Activated T-cell treated with anti-CD3 and anti-CD28 coated beads, Interleukin-2, amount 50 U/mL, for 24 hours (primary cell): Measurements from ENCODE around the gene N4BP2L2.

ENCODE experiments used
- DNase-seq: peaks from one replicate; pipeline ENCODE4 v3.0.0-alpha.2; 2020
- H3K27ac Mint-ChIP-seq: 2 replicates; pipeline ENCODE4 v1.8.0; 2020; ENCODE audit warnings: mild to moderate bottlenecking, mixed read lengths
- H3K27me3 Mint-ChIP-seq: 2 replicates; pipeline ENCODE4 v1.8.0; 2020; ENCODE audit warnings: mixed read lengths
- H3K36me3 Mint-ChIP-seq: 2 replicates; pipeline ENCODE4 v1.8.0; 2020; ENCODE audit warnings: low read depth, mixed read lengths
- H3K4me1 Mint-ChIP-seq: 2 replicates; pipeline ENCODE4 v1.8.0; 2020; ENCODE audit warnings: low read depth, mixed read lengths
- H3K4me3 Mint-ChIP-seq: 2 replicates; pipeline ENCODE4 v1.8.0; 2020; ENCODE audit warnings: mild to moderate bottlenecking, moderate library complexity, mixed read lengths
- H3K9me3 Mint-ChIP-seq: 2 replicates; pipeline ENCODE4 v1.8.0; 2020; ENCODE audit warnings: mixed read lengths

Gene N4BP2L2

DNA sequence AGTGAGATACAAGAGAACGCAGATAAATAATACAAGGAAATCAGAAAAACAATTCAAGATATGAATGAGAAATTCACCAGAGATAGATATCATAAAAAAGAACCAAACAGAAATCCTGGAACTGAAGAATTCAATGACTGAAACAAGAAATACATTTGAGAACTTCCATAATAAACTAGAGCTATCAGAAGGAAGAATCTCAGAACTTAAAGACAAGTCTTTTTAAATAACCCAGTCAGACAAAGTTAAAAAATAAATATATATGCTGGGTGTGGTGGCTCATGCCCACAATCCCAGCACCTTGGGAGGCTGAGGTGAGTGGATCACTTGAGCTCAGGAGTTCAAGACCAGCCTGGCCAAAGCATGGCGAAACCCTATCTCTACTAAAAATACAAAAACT is 82.0 kb downstream of the N4BP2L2 start:
- H3K27ac Mint-ChIP-seq = no peak overlapping the region
- peaks cover 54% of the 10 kb centered on the region for H3K36me3 Mint-ChIP-seq
- H3K4me3 Mint-ChIP-seq = no peak overlapping the region
- H3K9me3 Mint-ChIP-seq = peaks cover 26% of the 10 kb centered on the region
- no peaks in the 10 kb centered on the region for H3K27me3 Mint-ChIP-seq
- no peaks in the 10 kb centered on the region for H3K4me1 Mint-ChIP-seq
- DNase-seq = no peak

DNA sequence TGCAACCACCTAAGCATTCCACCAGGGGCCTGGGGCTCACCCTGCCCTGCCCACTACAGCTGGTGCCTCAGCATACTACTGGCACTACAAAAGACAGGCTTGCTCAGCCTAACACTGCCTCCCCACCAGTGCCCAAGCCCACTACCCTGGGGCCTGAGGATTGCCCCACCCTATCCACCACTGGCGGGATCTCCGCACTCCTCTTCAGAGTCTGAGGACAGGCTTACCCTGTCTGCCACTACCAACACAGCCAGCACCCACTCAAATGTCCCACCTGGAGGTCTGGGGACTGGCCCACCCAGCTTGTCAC is 83.0 kb downstream of the N4BP2L2 start:
- no peaks in the 10 kb centered on the region for H3K4me1 Mint-ChIP-seq
- DNase-seq = no peak
- peaks cover 24% of the 10 kb centered on the region for H3K9me3 Mint-ChIP-seq
- H3K27ac Mint-ChIP-seq = no peak overlapping the region
- no peak overlapping the region for H3K4me3 Mint-ChIP-seq
- peaks cover 47% of the 10 kb centered on the region for H3K36me3 Mint-ChIP-seq
- no peaks in the 10 kb centered on the region for H3K27me3 Mint-ChIP-seq

DNA sequence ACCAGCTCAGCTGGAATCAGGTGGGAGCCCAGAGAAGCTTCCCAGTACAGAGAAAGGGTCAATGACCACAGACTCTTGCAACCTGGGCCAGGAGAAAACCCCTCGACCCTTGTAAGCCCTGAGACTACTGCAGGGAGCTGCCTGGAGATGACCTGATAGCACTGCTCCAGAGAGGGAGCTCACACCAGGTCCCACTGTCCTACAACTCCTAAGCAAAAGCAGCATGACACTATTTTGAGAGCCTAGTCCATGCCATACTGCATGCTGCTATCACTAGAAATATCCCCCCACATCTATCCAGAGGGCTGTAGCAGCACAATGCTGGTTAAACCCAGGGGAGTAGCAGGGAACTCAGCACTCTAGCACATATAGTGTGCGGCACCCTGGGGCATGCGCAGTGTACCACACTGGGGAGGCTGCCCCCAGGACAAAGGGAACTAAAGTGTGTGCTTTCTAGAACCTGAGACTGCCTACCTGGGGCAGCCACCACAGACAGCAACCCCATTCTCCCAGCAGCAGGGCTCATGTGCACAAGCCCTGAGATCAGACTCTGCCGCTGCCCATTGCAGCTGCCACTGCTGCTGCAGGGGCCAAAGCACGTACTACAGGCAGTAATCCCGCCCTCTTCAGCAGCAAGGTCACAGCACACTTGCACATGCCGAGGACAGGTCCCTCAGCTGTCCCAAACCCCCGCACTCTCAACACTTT is 83.6 kb downstream of the N4BP2L2 start:
- no peak overlapping the region for H3K4me3 Mint-ChIP-seq
- peaks cover 46% of the 10 kb centered on the region for H3K36me3 Mint-ChIP-seq
- DNase-seq = no peak
- no peaks in the 10 kb centered on the region for H3K27me3 Mint-ChIP-seq
- peaks cover 24% of the 10 kb centered on the region for H3K9me3 Mint-ChIP-seq
- H3K4me1 Mint-ChIP-seq = no peaks in the 10 kb centered on the region
- no peak overlapping the region for H3K27ac Mint-ChIP-seq

- no peak for DNase-seq
- no peak overlapping the region for H3K4me3 Mint-ChIP-seq
- peaks cover 18% of the 10 kb centered on the region for H3K9me3 Mint-ChIP-seq
- H3K4me1 Mint-ChIP-seq = peaks cover under 1% of the 10 kb centered on the region
- no peak overlapping the region for H3K27ac Mint-ChIP-seq
- no peaks in the 10 kb centered on the region for H3K27me3 Mint-ChIP-seq
- peaks cover 35% of the 10 kb centered on the region for H3K36me3 Mint-ChIP-seq
Observed at GRCh38 chr13:32453981-32454380, 84.6 kb downstream of the N4BP2L2 start.

DNA sequence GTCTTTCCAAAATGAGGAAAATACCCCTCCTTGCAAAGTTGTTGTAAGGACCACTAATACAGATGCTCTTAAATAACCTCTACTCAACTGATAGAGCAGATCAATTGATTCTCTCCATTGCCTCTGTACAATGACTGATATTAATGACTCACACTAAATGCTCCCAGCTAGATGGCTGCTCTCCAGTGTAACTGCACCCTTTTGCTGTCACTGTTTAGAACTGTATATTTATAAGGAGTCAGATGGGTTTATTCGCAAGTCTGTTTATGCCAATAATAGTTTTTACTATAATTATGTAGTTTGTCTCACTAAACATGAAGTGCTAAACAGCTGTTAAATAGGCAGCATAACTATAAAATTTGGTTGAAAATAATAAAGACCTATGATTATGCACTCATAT is 89.6 kb downstream of the N4BP2L2 start:
- no peak for DNase-seq
- Mint-ChIP-seq H3K4me3 (no peak overlapping the region), H3K27ac (no peak overlapping the region), H3K9me3 (no peaks in the 10 kb centered on the region), H3K27me3 (no peaks in the 10 kb centered on the region), H3K4me1 (peaks cover 11% of the 10 kb centered on the region), H3K36me3 (peaks cover 4% of the 10 kb centered on the region)

GRCh38 chr13:32447894-32448623 is 90.5 kb downstream of the N4BP2L2 start:
- no peaks in the 10 kb centered on the region for H3K27me3 Mint-ChIP-seq
- peaks cover 11% of the 10 kb centered on the region for H3K4me1 Mint-ChIP-seq
- no peaks in the 10 kb centered on the region for H3K9me3 Mint-ChIP-seq
- H3K4me3 Mint-ChIP-seq = no peak overlapping the region
- no peak for DNase-seq
- peak overlapping the region; percentile 15 for H3K27ac Mint-ChIP-seq
- peaks cover 3% of the 10 kb centered on the region for H3K36me3 Mint-ChIP-seq

- DNase-seq = no peak
- H3K27me3 Mint-ChIP-seq = no peaks in the 10 kb centered on the region
- no peak overlapping the region for H3K4me3 Mint-ChIP-seq
- H3K4me1 Mint-ChIP-seq = peaks cover 15% of the 10 kb centered on the region
- H3K27ac Mint-ChIP-seq = no peak overlapping the region
- H3K9me3 Mint-ChIP-seq = no peaks in the 10 kb centered on the region
- H3K36me3 Mint-ChIP-seq = peaks cover 4% of the 10 kb centered on the region
Observed at GRCh38 chr13:32446773-32447465, 91.7 kb downstream of the N4BP2L2 start.

- Mint-ChIP-seq H3K4me3 (no peak overlapping the region), H3K27ac (no peak overlapping the region), H3K27me3 (no peaks in the 10 kb centered on the region), H3K4me1 (peaks cover 15% of the 10 kb centered on the region), H3K9me3 (no peaks in the 10 kb centered on the region), H3K36me3 (peaks cover 4% of the 10 kb centered on the region)
- DNase-seq = no peak
Observed at GRCh38 chr13:32446220-32446619, 92.4 kb downstream of the N4BP2L2 start.

- Mint-ChIP-seq H3K27me3 (no peaks in the 10 kb centered on the region), H3K27ac (no peak overlapping the region), H3K36me3 (peaks cover 2% of the 10 kb centered on the region), H3K9me3 (no peaks in the 10 kb centered on the region), H3K4me3 (no peak overlapping the region), H3K4me1 (peaks cover 15% of the 10 kb centered on the region)
- no peak for DNase-seq
Observed at GRCh38 chr13:32445461-32445860, 93.1 kb downstream of the N4BP2L2 start.

GRCh38 chr13:32443111-32443510 is 95.5 kb downstream of the N4BP2L2 start:
- DNase-seq = no peak
- Mint-ChIP-seq H3K4me3 (no peak overlapping the region), H3K27ac (no peak overlapping the region), H3K27me3 (no peaks in the 10 kb centered on the region), H3K36me3 (peaks cover 2% of the 10 kb centered on the region), H3K4me1 (peaks cover 7% of the 10 kb centered on the region), H3K9me3 (no peaks in the 10 kb centered on the region)

DNA sequence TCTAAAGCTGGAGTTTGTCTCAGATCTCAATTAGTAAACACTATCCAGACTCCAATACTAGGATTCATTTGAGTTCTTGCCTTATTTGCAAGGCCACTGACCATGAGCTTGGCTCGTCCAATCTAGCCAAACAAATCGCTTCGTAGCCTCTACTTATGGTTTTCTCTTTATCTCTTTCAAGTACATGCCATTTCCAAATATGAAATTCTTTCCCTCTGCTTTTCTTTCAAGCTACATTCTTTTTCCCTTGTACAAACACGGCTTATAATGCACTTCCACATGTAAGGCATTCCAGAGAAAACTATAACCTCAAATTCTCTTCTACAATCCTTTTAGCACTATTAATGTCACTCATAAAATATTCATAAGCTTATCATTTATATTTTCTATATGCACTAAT is 99.7 kb downstream of the N4BP2L2 start:
- Mint-ChIP-seq H3K36me3 (peaks cover 16% of the 10 kb centered on the region), H3K27me3 (no peaks in the 10 kb centered on the region), H3K4me1 (peaks cover 4% of the 10 kb centered on the region), H3K27ac (no peak overlapping the region), H3K9me3 (no peaks in the 10 kb centered on the region), H3K4me3 (no peak overlapping the region)
- DNase-seq = no peak

- Mint-ChIP-seq H3K9me3 (no peaks in the 10 kb centered on the region), H3K36me3 (peaks cover 21% of the 10 kb centered on the region), H3K27ac (no peak overlapping the region), H3K27me3 (no peaks in the 10 kb centered on the region), H3K4me1 (peaks cover 15% of the 10 kb centered on the region), H3K4me3 (no peak overlapping the region)
- DNase-seq = no peak
Observed at GRCh38 chr13:32432856-32433255, 105.7 kb downstream of the N4BP2L2 start.

- no peaks in the 10 kb centered on the region for H3K9me3 Mint-ChIP-seq
- H3K4me1 Mint-ChIP-seq = peaks cover 19% of the 10 kb centered on the region
Observed at GRCh38 chr13:32431361-32431760, 107.2 kb downstream of the N4BP2L2 start.

DNA sequence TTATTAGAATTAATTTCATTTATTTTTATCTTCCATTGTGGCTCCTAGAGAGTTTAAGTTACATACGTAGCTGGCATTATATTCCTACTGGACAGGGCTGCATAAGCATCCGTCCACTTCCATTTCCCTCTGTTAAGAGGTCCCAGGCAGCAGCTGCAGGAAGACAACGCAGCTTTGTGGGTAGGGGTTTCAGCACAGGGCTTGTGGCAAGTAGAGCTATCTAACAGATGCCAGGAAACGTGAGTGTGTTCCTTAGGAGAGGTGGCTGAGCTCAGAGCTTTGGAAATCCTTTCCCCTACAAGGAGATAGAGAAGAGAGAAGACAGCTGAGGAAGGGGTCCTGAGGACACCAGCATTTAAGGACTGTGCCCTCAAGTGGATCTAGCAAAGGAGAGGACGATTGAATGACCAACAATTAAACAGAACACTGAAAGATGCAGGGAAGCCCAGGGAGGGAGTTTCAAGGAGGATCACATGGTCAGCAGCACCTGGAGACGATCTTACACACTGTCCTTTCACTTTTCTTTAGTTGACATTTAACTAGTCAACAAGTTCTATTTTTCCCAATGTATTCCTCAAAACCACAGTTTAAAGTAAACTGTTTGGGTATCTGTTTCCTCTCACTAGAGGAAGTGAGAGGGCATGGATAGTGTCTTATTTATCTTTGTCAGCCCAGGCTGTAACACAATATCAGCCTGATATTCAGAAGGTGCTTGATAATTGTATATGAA is 108.4 kb downstream of the N4BP2L2 start:
- no peaks in the 10 kb centered on the region for H3K27me3 Mint-ChIP-seq
- H3K4me1 Mint-ChIP-seq = peaks cover 29% of the 10 kb centered on the region
- no peaks in the 10 kb centered on the region for H3K9me3 Mint-ChIP-seq
- no peak for DNase-seq
- H3K4me3 Mint-ChIP-seq = no peak overlapping the region
- peaks cover 26% of the 10 kb centered on the region for H3K36me3 Mint-ChIP-seq
- H3K27ac Mint-ChIP-seq = no peak overlapping the region

More at GRCh38 chr13:32431361-32431760, 107.2 kb downstream of the N4BP2L2 start:
- no peak overlapping the region for H3K27ac Mint-ChIP-seq
- no peak for DNase-seq
- peaks cover 24% of the 10 kb centered on the region for H3K36me3 Mint-ChIP-seq
- no peaks in the 10 kb centered on the region for H3K27me3 Mint-ChIP-seq
- H3K4me3 Mint-ChIP-seq = no peak overlapping the region
